HEK293 (cell line): ENCODE measurements around the gene IFI27L2.

Experiments
- CTCF ChIA-PET: fragments of 350-600 bp; formaldehyde crosslinking; extraction: SDS; loops from one replicate; lab custom pipeline; 2021; ENCODE audit warnings: antibody characterized with exemption; lab: Yijun Ruan, JAX
- POLR2A ChIA-PET: fragments of 300-600 bp; formaldehyde crosslinking; extraction: SDS; loops from one replicate; lab custom pipeline; 2020; ENCODE audit warnings: antibody characterized with exemption, inconsistent platforms; lab: Yijun Ruan, JAX
- H3K27ac ChIP-seq: fragments of 200-500 bp; sonication (Bioruptor generic); 2 replicates; pipeline ENCODE4 v1.5.1; 2014; ENCODE audit warnings: low read depth, low read length, control low read depth, inconsistent platforms; ENCODE audit errors: extremely low read depth
- H3K36me3 ChIP-seq, 2 experiments: fragments of 200-500 bp in 1 of 2; sonication (Bioruptor generic) in 1 of 2; 1 replicate in 1 of 2; 2 replicates in 1 of 2; pipeline ENCODE4 v1.5.1; 2014 to 2017; ENCODE audit warnings: inconsistent platforms in 2 of 2, low read length in 2 of 2; ENCODE audit not compliant: control insufficient read depth in 2 of 2, insufficient read depth in 1 of 2
- H3K4me1 ChIP-seq: fragments of 200-500 bp; sonication (Bioruptor generic); 2 replicates; pipeline ENCODE4 v1.5.1; 2014; ENCODE audit warnings: mild to moderate bottlenecking, low read length, inconsistent platforms; ENCODE audit not compliant: control insufficient read depth, insufficient read depth
- H3K4me3 ChIP-seq: 2 replicates; pipeline ENCODE4 v1.5.1; 2011; ENCODE audit warnings: low read depth, mild to moderate bottlenecking, control low read depth, low read length, moderate library complexity
- H3K9me3 ChIP-seq: fragments of 200-500 bp; sonication (Bioruptor generic); 2 replicates; pipeline ENCODE4 v1.5.1; 2014; ENCODE audit warnings: low read depth, low read length, inconsistent platforms; ENCODE audit not compliant: control insufficient read depth, insufficient read depth
- ELK4 ChIP-seq: IDR thresholded peaks from 2 replicates; pipeline ENCODE4 v1.6.1; 2011; ENCODE audit warnings: mild to moderate bottlenecking, low read depth, low read length, borderline replicate concordance
- GLI4 ChIP-seq: fragments of 450-650 bp; formaldehyde crosslinking; IDR thresholded peaks from 2 replicates; pipeline ENCODE4 v1.5.1; 2016; ENCODE audit warnings: missing biosample characterization, missing genetic modification characterization
- KLF8 ChIP-seq: fragments of 450-650 bp; formaldehyde crosslinking; IDR thresholded peaks from 2 replicates; pipeline ENCODE4 v1.5.1; 2016; ENCODE audit warnings: missing biosample characterization, missing genetic modification characterization
- PRDM4 ChIP-seq: fragments of 450-650 bp; formaldehyde crosslinking; IDR thresholded peaks from 2 replicates; pipeline ENCODE4 v1.5.1; 2017; ENCODE audit warnings: missing biosample characterization, missing genetic modification characterization
- SP3 ChIP-seq: fragments of 450-650 bp; formaldehyde crosslinking; IDR thresholded peaks from 2 replicates; pipeline ENCODE4 v1.5.1; 2016; ENCODE audit warnings: missing biosample characterization, missing genetic modification characterization
- ZBTB11 ChIP-seq: fragments of 450-650 bp; formaldehyde crosslinking; conservative IDR thresholded peaks from 2 replicates; pipeline ENCODE4 v1.5.1; 2016; ENCODE audit warnings: low read depth, missing biosample characterization, missing genetic modification characterization
- ZNF184 ChIP-seq: fragments of 450-650 bp; IDR thresholded peaks from 2 replicates; pipeline ENCODE4 v1.5.1; 2018; ENCODE audit warnings: missing biosample characterization, mild to moderate bottlenecking, missing genetic modification characterization
- ZNF211 ChIP-seq: fragments of 450-650 bp; formaldehyde crosslinking; IDR thresholded peaks from 2 replicates; pipeline ENCODE4 v1.5.1; 2016; ENCODE audit warnings: low read depth, missing biosample characterization, missing genetic modification characterization
- ZNF221 ChIP-seq: fragments of 450-650 bp; formaldehyde crosslinking; IDR thresholded peaks from 2 replicates; pipeline ENCODE4 v1.5.1; 2017; ENCODE audit warnings: missing biosample characterization, missing genetic modification characterization, borderline replicate concordance
- ZNF280C ChIP-seq: fragments of 450-650 bp; formaldehyde crosslinking; IDR thresholded peaks from 2 replicates; pipeline ENCODE4 v1.5.1; 2016; ENCODE audit warnings: missing biosample characterization, missing genetic modification characterization
- ZNF350 ChIP-seq: fragments of 450-650 bp; formaldehyde crosslinking; IDR thresholded peaks from 2 replicates; pipeline ENCODE4 v1.5.0; 2017; ENCODE audit warnings: missing biosample characterization, mild to moderate bottlenecking, missing genetic modification characterization
- ZNF473 ChIP-seq: fragments of 450-650 bp; formaldehyde crosslinking; IDR thresholded peaks from 2 replicates; pipeline ENCODE4 v1.5.1; 2017; ENCODE audit warnings: missing biosample characterization, missing genetic modification characterization
- ZNF488 ChIP-seq: fragments of 450-650 bp; formaldehyde crosslinking; IDR thresholded peaks from 2 replicates; pipeline ENCODE4 v1.5.1; 2016; ENCODE audit warnings: missing biosample characterization, missing genetic modification characterization
- ZNF555 ChIP-seq: fragments of 450-650 bp; formaldehyde crosslinking; conservative IDR thresholded peaks from 2 replicates; pipeline ENCODE4 v1.5.1; 2017; ENCODE audit warnings: missing biosample characterization, mild to moderate bottlenecking, missing genetic modification characterization, inconsistent platforms
- ZNF701 ChIP-seq: fragments of 450-650 bp; formaldehyde crosslinking; IDR thresholded peaks from 2 replicates; pipeline ENCODE4 v1.5.1; 2016; ENCODE audit warnings: missing biosample characterization, missing genetic modification characterization
- ZNF791 ChIP-seq: fragments of 450-650 bp; formaldehyde crosslinking; IDR thresholded peaks from 2 replicates; pipeline ENCODE4 v1.5.1; 2016; ENCODE audit warnings: missing biosample characterization, missing genetic modification characterization

Gene IFI27L2

GRCh38 chr14:94142836-94143235, 13.4 kb upstream of the IFI27L2 start (continued):
- TF ChIP-seq ZNF221 (tag by site-specific recombination), result no peak
- TF ChIP-seq ZNF211 (tag by site-specific recombination), result no peak
- TF ChIP-seq ZNF184 (tag by site-specific recombination), result no peak
- TF ChIP-seq ZNF280C (tag by site-specific recombination), result no peak
- TF ChIP-seq ZNF701 (tag by site-specific recombination), result no peak
- no peak for TF ChIP-seq ZNF791 (tag by site-specific recombination)
- no peak for TF ChIP-seq ELK4
- no peak for TF ChIP-seq PRDM4
- TF ChIP-seq ZBTB11 (tag by site-specific recombination), result no peak
- TF ChIP-seq KLF8 (tag by site-specific recombination), result no peak

GRCh38 chr14:94142247-94142646, 12.8 kb upstream of the IFI27L2 start:
- H3K4me3 ChIP-seq, result no peak overlapping the region
- CTCF ChIA-PET, result interaction anchor here (0.6 to 1.8 kb wide), 8 partner anchors 10 to 284 kb away, joined by 3 to 10 read pairs (median 4); no protein-coding TSS in a partner anchor
- no peak for TF ChIP-seq ZNF350
- TF ChIP-seq SP3 (tag by site-specific recombination), result no peak
- no peak for TF ChIP-seq ZNF488 (tag by site-specific recombination)
- TF ChIP-seq ZNF473 (tag by site-specific recombination), result no peak
- TF ChIP-seq GLI4 (tag by site-specific recombination), result no peak
- TF ChIP-seq ZNF555 (tag by site-specific recombination), result no peak
- H3K27ac ChIP-seq, result no peak overlapping the region
- H3K9me3 ChIP-seq, result no peaks in the 10 kb centered on the region
- H3K36me3 ChIP-seq, result no peaks in the 10 kb centered on the region
- POLR2A ChIA-PET, result no interaction called here
- peaks cover 2% of the 10 kb centered on the region; the same call in 1 of the 2 replicates for H3K4me1 ChIP-seq
